ENCODE data around the gene C11orf52.
"Not testable (repeated sequence)": the region's sequence is repeated elsewhere in the genome, so short reads cannot be mapped to it uniquely, and the experiment has no call there.

The C11orf52 gene

GRCh38 chr11:111913031-111913861 is 5.5 kb upstream of the C11orf52 start:
- no peak for DNase-seq

GRCh38 chr11:111913997-111914396 is 4.7 kb upstream of the C11orf52 start:
- DNase-seq, result no peak

- no peak for DNase-seq
Observed at GRCh38 chr11:111916768-111917167, 1.9 kb upstream of the C11orf52 start.

- no peak for DNase-seq
Observed at GRCh38 chr11:111917312-111917711, 1.4 kb upstream of the C11orf52 start.

DNA sequence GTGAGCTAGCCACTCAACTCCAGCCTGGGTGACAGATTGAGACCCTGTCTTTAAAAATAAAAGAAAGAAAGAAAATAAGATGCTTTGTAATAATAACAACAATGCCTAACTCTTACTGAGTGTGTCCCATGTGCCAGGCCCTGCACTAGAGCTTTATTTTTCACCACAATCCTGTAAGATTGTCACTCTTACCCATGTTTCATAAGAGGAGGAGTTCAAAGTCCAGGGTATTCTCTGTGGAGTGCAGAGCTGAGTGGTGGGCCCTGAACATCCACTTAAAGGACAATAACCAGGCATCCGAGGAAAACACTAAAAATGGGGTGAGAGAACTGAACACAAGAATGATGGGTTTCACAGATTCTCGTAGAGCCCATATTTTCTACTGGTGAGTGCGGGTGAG is 925 bp upstream of the C11orf52 start:
- no peak for DNase-seq

GRCh38 chr11:111920908-111921307 is 2.2 kb downstream of the C11orf52 start:
- no peak for DNase-seq

DNA sequence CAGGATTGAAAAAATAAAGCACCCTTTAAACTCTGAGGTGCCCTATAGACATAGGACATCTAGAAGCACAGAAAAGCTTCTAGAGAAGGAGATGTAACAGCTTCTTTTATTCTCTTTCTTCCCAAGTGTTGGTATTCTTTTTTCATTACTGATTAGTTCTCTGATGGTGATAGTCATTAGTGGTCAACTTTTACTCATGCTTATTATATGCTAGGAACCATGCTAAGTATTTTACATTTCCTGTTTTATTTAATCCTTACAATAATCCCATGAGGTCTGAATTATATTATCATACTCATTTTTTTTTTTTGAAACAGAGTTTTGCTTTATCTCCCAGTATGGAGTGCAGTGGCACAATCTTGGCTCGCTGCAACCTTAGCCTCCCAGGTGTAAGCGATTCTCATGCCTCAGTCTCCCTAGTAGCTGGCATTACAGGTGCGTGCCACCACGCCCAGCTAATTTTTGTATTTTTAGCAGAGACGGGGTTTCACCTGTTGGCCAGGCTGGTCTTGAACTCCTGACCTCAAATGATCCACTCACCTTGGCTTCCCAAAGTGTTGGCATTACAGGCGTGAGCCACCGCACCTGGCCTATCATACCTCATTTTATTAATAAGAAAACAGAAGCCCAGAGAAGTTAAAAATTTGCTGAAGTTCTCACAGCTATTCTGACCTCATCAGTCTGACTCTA is 3.0 kb downstream of the C11orf52 start:
- no peak for DNase-seq

DNA sequence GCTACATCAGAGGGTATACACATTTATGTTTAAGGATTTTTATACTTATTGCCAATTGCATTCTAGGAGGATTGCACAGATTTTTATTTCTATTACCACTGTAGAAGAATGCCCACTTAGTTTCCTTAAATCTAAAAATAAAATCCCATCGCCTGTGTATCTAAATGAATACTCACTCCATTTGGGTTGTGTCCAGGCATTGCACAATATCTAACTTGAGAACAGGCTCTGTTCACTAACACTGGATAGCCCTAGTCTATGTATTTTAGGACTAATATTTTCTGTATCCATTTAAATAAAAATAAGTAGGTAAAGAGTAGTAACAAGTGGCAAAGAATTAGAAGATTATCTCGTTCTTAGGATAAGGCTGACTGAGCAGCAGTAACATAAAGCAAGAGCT is 4.1 kb downstream of the C11orf52 start:
- DNase-seq, result no peak

DNA sequence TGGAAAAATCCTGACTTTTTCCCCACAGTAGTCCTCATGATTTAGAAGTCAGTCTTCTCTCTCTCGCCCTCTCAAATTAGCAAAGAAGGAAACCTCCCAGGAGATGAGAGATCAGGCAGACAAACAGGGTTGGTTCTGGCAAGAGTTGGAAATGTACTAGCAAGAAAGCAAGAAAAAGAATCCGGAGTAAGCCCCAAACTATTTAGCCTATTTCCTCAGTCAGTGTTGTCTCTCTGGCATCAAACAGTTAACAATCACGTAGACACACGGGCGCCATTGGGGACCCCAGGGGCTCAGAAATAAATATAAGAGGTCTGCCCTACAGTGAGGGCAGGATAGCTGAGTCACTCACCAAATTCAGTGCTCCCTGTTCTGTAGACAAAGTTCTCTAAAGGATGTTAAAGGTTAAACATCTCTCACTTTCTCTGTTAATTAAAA is 4.7 kb downstream of the C11orf52 start:
- DNase-seq, result no peak

GRCh38 chr11:111923951-111924350 is 5.2 kb downstream of the C11orf52 start:
- DNase-seq, result no peak

DNA sequence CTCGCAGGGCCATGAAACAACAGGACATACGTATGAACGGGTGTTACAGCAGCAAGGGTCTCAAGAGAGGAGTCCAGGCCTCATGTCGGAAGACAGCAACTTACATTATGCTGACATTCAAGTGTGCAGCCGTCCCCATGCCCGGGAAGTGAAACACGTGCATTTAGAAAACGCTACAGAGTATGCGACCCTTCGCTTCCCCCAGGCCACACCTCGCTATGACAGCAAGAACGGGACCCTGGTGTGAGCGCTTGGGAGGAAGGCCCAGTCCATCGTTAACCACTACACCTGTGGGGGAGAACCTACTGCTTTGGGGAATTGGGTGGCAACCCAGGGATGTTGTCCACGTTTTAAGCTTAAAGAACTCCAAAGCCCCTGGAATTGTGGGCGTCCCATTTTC is 7.2 kb downstream of the C11orf52 start:
- DNase-seq, result no peak

- DNase-seq, result peak; percentile 98
Observed at GRCh38 chr11:111926505-111927391, 8.0 kb downstream of the C11orf52 start.

DNA sequence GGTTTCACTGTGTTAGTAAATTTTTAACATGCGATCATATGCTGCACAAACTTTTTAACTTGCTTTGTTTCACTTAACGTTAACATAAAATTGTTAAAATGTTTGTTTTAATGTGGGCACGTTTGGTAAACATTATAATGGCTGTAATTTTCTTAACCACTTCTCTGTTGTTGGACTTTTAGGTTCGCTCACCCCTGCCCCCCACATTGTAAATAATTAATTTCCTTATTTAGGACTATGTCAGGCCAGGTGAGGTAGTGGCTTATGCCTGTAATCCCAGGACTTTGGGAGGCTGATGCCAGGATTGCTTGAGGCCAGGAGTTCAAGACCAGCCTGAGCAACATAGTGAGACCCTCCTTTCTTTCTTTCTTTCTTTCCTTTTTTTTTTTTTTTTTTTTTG is 11.8 kb downstream of the C11orf52 start:
- no peak for DNase-seq

DNA sequence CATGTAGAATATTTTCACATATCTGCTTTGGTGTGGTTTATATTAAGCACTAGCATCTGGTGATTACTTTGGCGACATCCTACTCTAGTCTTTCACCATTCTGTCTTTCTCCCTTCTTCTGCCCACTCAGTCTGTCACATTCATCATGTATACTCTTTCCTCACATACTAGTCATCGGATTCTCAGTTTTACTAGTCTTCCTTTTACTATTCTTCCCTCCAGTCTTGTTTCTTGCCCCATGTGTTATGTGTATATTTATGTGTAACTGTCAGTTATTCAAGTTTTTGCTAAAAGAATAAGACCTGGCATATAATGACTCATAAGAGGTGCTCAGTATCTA is 13.9 kb downstream of the C11orf52 start:
- no peak for DNase-seq

GRCh38 chr11:111933176-111933575 is 14.5 kb downstream of the C11orf52 start:
- DNase-seq, result not testable (repeated sequence)

GRCh38 chr11:111933872-111934271 is 15.2 kb downstream of the C11orf52 start:
- DNase-seq, result no peak

- DNase-seq, result no peak
Observed at GRCh38 chr11:111934306-111934705, 15.6 kb downstream of the C11orf52 start.

DNA sequence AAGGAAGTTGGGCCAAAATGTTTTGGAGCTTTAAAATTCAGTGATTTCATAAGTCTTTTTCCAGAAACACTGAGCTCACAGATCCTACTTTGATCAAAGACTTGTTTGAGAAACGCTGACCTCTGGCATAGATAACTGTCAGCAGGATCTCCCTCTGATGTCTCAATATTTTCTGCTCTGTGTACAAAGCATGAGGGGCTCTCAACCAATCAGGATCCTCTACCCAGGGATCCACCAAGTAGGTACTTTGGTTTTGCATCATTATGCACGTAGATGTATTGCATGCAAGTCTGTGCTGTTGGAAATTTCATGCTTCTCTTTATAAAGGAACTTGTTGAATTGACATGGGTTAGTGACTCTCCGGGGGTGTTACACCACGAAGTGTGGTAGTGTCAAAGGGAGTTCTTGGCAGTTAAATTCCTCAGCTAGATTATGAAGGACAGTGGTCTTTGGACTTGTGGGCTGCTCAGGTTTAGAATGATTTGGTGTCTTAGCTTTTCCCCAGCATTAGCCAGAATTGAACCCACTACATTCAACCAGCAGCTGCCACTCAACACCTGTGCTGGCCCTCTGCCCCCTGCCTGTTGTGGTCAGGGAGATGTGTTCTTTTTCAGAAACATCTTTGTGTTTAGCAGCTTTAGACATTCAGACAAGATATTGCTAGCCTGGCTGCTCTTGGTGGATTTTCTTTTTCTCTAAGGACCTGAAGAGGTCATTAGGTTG is 16.8 kb downstream of the C11orf52 start:
- no peak for DNase-seq

DNA sequence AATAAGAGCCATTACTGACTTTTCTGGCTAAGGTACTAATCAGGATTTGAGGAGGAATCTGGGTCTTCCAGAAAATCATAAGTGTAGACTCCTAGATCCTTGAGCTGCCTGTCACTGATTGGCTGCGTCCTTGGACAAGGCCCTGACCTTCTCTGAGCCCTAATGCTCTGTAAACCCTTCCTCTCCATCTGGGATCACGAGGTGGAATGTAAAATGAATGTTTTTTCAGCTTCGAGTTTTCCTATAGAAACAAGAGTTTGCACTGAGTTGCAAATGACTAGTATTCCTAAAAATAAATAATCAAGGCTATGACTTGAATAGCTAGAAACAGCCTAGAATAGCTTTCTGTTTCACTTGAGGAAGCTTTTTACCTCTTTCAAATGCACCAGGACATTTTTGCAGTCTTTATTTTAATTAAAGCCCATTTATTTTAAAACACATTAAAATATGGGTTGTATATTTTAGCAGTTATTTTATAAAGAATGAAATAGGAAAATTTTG is 17.4 kb downstream of the C11orf52 start:
- no peak for DNase-seq

GRCh38 chr11:111937461-111937769 is 18.7 kb downstream of the C11orf52 start:
- no peak for DNase-seq

DNA sequence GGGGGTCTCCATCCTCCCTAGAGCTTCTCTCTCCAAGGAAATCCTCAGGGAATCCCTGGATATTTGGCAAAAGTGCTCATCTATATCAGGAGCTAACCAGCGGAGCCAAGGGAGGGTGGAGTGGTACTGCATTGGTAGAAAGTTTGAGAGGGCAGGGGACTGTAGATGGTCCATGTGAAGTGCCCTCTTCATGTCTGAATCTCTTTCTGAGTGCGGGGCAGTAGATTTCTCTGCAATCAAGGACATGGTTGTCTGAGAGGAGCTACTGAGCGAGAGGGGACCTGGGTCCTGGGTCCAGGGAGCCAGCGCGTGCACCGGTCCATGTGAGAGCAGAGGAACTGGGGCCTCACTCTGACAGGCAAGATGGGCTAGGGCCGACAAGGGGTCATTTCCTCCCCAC is 19.1 kb downstream of the C11orf52 start:
- DNase-seq, result no peak

GRCh38 chr11:111938687-111939160 is 20.0 kb downstream of the C11orf52 start:
- DNase-seq, result no peak
